GM19025 (cell line): ENCODE results near the gene IFI16.

Experiments
- ATAC-seq: cut with Tn5 transposase; IDR thresholded peaks from one replicate; pipeline ENCODE4 v1.9.1; 2021; ENCODE audit warnings: mild to moderate bottlenecking, low read depth, moderate library complexity; ENCODE audit not compliant: unreplicated experiment

Gene IFI16

DNA sequence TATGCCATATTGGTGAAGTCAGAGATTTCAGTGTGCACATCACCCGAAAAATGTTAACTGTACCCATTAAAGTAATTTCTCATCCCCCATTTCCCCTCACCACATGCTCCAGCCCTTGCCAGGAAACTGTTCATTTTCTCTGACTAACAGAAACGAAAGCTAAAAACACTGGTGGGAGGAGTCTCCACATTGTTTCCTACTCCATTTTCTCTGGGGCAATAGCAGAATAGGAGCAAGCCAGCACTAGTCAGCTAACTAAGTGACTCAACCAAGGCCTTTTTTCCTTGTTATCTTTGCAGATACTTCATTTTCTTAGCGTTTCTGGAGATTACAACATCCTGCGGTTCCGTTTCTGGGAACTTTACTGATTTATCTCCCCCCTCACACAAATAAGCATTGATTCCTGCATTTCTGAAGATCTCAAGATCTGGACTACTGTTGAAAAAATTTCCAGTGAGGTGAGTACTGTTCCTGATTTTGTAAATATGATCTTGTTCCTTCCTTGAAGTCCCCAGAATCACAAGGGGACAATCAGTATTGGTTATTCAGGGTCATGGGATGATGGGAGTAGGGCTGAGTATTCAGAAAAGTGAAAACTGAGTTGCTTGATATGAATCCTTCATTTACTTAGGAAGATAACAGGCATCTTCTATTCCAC, at the start of gene IFI16:
Gene IFI16, plus strand, starts transcription at position 204 of the 658 bp plus-strand sequence. CDS start 4,774 bp downstream, outside the sequence.
- ATAC-seq: peak; percentile 53

DNA sequence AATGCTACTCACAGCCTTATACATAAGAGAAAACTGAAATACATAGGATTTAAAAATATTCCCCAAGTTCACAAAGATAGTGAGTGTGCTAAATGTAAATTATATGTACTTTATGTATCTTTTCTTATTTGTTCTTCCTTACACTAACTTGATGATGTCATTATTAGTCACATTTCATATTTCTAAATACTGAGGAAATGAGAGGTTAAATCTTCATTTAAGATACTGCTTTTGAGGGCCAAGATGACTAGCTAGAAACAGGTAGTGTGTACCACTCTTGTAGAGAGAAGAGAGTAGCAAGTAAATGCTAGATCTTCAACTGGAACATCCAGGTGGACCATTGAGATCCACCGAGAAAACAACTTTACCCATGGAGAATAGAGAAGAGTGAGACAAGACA, 48.5 kb upstream of the IFI16 start:
- no peak for ATAC-seq

DNA sequence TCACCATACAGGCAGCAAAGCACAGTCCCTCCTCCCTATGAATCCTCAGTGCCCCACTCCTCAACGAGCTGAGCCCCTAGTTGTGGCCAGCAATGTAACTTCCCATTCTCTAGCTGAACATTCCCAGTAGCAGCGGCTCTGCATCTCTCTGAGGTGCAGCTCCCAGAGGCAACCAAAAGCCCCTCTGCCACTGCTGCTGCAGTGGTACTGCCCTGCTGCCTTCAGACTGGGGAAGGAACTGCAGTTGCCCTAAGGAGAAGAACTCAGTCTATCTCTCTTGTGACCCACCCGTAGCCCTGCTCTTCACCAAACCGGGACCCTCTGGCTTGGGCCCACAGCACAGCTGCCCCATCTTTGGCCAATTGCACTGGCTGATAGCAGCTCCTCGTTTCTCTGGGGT, 46.7 kb upstream of the IFI16 start:
- ATAC-seq: no peak

DNA sequence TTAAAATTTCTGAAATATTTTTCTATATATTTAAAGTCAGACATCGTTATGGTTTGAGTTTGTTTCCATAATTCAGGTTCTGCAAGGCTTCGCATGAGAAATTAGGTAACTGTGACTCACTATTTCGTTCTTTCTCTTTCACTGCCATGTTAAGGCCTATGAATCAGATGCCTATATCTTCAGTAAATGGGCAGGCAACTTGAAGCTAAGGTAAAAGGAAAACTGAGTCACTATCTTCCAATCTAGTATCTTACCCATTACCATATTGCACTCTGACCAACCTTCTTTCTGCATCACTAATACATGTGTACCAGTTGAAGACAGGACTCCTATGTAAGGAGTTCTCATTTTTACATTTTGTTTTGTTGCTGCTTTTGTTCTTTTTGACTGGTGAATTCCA, 40.5 kb upstream of the IFI16 start:
- ATAC-seq: no peak

DNA sequence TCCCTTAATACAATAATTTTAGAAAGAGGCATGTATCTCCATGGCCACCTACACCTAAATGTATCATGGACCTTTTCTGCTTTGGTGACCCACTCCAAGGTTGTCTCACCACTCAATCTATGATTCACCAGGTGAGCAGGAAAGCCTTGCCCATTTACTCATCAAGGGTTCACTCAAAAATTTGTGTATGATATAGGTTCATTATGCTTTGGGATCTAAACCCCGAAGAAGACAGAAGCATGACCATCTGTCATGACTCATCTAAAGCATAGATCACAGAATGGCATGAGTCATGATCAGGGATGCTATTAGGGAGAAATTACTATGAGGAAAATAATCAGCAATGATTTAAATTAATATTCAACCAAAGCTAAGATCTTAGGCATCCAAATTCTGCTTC, 39.9 kb upstream of the IFI16 start:
- no peak for ATAC-seq

DNA sequence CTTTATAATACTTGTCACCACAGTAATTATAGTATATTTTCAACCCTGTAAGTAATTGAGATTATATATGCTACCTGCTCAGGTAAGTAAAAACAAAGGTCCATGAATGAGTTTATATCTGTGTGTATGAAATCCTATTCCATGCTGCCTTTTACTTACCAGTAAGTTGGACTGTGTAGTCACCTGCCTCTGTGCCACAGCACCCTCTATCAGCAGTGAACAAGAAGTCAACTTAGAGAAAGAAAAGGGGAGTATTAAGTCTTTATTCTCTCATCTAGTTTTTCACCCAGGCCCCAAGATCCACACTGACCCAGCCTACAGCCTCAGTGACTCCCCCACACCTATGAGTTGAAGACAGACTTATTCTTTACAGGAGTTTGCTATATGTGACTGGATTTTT, 36.9 kb upstream of the IFI16 start:
- no peak for ATAC-seq

DNA sequence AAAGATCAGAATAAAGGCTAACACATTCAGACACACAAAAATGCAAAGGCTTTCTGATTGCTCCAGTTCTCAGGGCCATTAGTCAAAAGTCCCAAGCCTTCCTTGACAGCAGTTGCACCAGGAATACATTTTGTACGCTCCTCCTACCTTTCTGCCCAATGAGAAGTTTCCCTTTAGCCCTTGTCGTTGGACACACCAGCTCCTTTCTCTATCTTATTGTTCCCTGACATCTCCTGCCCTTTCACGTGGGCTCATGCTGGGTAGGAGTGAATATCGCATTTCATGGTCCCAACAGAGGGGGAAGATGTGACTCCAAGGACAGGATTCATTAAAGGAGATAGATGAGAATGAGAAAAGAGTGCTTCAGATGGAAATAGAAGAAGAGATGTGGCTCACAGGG, 33.5 kb upstream of the IFI16 start:
- no peak for ATAC-seq

DNA sequence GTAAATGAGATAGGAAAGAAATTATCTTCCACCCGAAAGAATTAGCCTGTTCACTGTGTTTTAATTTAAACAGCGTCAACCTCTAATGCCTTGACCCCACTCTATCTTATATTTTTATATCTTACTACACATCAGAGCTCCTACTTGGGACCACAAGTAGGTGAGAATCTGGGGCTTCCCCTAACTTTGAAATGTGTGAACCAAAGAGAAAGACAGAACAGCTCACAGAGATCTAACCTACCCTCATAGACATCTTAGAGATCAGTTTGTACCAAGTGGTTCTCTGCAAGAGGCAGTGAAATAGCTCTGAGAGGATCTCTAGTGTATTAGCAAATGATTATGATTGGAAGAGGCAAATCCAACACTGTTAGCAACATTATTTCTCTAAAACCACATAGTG, 31.0 kb upstream of the IFI16 start:
- ATAC-seq: no peak

DNA sequence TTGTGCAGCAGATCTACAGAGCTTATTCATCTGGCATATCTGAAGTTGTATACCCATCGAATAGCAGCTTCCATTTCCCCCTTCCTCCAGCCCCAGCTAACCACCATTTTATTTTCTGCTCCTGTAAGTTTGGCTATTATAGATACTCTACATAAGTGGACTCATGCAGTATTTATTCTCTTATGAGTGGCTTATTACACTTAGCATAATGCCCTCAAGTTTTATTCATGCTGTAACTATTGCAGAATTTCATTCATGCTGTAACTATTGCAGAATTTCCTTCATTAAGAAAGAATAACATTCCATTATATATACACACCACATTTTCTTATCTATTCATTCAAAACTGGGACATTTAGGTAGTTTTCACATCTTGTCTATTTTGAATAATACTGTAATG, 30.5 kb upstream of the IFI16 start:
- ATAC-seq: no peak

DNA sequence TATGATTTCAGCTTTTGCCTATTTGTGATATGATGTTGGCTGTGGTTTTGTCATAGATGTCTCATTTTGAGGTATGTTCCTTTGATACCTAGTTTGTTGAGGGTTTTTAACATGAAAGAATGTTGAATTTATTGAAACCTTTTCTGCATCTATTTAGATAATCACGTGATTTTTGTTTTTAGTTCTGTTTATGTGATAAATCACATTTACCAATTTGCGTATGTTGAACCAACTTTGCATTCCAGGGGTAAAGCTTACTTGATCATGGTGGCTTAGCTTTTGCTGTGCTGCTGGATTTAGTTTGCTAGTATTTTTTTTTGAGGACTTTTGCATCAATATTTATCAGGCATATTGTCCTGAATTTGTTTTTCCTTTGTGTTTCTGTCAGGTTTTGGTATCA, 26.5 kb upstream of the IFI16 start:
- no peak for ATAC-seq

DNA sequence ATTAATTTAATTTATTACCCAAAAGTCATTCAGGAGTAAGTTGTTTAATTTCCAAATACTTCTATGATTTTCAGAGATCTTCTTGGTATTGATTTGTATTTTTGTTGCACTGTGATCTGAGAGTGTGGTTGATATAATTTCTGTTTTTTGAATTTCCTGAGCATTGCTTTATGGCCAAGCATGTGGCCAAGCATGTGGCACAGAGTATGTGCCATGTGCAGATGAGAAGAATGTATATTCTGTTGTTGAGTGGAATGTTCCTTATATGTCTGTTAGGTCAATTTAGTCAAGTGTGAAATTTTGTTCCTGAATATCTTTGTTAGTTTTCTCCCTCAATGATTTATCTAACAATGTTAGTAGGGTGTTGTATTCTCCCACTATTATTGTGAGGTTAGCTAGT, 25.3 kb upstream of the IFI16 start:
- no peak for ATAC-seq

DNA sequence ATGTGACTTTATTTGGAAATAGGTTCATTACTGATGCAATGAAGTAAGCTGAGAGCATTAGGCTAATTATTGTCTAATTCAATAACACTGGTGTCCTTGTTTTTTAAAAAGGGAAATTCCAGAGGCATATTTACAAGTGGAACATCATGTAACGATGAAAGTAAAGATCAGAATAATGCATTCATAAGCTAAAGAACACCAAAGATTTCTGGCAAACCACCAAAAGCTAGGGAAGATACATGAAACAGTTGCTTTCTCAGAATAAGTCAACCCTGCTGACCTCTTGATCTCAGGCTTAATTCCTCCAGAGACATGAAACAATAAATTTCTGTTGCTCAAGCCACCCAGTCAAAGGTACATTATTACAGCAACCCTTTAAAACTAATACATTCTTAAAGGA, 20.3 kb upstream of the IFI16 start:
- ATAC-seq: peak; percentile 49

DNA sequence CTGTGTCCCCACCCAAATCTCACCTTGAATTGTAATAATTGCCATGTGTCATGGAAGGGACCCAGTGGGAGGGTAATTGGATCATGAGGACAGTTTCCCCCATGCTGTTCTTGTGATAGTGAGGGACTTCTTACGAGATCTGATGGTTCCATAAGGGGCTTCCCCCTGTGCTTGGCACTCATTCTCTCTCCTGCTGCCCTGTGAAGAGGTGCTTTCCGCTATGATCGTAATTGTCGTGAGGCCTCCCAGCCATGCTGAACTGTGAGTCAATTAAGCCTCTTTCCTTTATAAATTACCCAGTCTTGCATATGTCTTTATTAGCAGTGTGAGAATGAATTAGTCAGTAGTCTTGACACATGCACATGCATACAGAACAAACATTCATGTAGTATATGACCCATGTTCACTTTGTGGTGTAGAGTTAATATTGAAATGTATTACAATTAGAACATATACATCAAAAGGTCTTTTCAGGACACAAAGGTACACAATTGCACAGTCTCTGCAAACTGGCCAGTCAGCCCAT, 16.9 kb upstream of the IFI16 start:
- no peak for ATAC-seq

DNA sequence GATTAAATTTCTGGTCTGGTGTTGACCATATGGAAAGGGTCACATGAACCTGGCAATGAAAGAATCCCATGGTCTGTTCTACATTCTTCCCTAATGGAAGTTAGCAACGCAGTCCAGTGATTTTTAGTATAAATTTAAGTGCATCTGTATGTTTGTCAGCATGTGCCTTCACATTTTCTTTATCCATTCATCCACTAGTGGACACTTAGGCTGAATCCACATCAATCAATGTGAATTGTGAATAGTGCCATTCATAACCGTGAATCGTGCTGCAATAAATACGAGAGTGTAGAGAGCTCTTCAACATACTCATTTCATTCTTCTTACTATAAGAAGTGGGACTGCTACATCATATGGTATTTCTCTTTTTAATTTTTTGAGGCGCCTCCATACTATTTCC, 12.7 kb upstream of the IFI16 start:
- no peak for ATAC-seq

DNA sequence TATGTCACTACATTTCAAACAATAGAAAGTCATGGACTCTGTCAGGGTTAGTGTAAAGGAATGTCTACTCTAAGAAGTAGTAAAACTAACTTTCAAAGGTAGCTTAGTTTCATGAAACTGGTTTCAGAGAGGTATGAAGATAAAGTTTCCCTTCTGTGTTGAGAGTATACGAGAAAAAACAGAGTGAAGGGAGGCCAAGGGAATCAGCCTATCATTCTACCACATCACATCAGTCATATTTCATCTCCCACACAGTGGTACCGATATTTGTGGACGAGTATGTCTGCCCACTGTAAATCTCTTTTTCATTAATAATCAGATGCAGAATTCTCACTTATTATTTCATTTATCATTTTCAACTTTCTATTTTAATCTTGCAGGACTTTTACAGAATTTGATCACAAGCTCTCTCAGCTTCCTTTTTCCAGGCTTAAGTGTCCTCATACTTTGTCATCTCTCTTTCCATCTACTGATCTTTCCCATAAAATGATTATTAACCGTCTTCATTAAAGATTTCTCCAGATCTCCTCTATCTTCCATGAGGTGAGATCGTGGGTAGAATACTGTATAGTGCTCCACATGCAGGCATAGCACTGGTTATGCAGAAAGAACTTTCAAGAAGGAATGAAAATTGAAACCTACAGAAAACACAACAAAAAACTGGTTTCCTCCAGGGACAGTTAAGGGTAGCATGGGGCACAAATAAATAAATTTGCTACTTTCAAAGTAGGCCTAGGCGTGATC, 11.5 kb upstream of the IFI16 start:
- no peak for ATAC-seq

DNA sequence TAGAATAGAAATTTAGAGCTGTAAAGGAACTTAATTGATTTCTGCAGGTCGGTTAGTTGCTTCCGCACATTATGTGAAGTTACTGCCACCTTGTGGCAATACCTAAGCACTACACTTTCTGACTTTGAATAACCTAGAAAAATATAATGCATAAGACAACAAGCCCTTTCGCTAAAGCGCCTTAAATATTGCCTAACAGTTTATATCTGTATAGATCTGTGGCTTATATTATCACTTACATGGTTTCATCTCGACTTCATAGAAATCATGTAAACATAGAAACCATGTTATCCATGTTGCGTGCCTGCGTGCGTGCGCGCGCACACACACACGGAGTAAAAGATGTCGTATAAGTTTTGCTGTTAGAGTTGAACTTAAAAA, 10.9 kb upstream of the IFI16 start:
- no peak for ATAC-seq

DNA sequence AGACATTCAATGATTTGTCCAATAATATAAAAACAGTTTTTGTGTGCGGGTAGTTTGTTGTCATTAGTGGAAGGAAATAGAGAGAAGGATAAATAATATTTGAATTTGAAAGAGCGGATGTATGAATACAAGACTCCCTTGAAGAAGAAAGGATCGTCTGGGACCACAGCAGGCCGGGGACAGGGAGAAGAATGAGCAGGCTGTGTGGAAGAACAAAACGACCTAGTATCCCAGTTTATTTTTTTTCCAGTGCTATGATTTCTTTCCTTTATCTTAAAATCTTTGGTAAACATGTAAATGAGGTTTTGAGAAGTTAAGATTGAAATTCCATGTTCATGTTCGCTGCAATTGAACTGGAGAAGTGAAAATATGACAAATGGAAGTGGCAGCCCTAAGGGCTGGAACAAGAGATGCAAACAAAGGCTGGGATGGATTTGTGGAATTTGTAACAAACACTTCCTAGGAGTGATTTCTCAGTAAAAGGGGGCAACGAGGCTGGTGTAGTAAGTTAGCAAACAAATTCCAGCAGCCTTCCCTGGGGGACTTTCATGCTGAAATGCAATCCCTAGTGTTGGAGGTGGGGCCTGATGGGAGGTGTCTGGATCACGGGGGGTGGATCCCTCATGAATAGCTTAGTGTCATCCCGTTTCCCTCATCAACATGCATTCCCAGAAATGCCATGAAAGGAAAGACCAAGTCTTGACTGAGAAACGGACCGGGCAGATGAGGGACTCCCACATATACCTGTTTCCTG, 10.2 kb upstream of the IFI16 start:
- ATAC-seq: no peak

DNA sequence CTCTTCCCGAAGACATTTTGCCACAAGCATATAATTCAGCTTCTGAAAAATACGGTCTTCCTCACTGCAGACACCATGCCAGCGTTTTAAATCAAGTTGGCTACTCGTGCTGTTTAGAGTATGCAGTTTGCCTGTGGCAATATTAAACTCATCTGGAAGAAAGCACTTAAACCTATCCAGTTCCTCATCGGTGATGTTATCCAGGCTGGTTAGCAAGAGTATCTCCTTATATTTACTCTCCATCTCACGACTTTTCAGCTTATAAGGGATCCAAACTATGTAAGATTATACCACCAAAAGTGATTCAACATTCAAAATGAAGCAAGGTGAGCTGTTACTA, 9.7 kb upstream of the IFI16 start:
- no peak for ATAC-seq

DNA sequence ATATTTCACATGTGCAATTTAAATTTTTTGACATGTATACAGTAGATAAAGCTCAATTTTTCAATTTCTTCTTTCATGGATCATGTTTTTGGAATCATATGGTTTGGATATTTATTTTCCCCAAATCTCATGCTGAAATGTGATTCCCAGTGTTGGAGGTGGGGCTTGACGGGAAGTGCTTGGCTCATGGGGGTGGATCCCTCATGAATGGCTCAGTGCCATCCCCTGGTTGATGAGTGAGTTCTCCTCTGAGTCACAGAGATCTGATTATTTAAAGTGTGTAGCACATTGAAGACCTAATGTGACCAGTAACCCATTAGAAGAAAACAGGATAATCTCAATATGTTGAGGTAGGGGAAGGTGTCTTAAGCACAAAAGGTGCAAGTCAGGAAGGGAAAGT, 9.1 kb upstream of the IFI16 start:
- no peak for ATAC-seq

DNA sequence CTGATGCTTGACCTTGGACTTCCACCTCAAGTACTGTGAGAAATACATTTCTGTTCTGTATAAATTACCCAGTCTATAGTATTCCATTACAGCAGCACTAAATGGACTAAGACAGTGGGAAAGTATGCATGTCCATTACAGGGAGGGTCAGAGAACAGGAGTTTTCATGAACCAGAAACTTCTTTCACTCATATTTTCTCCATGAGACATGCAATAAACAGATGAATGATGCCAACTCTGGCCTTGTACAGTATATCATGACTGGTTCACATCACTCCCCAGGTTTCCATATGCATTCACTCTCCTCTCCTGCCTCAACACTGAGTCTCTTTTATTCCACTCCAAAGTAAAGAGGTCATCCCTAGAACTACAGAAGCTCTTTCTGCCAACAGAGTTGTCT, 4.5 kb upstream of the IFI16 start:
- no peak for ATAC-seq

DNA sequence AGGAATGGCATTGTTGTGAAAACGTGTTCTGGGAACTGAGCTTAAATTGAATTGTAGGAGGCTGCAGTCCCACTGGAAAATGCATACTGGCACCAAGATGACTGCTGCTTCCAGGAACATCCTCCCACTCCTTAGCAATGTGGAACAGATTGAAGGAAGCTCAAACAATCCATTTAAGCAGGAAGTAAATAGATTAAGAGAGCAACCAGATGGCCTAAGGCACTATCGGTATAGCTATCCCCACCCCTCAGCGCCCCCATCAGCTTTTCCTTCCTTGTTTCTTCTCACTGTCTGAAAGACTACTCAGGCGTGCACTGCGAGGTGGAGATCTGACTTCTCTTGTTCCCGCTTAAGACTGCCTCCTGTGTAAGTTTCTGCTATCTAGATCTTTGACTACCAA, 4.0 kb upstream of the IFI16 start:
- ATAC-seq: no peak
